ENCODE results near the gene GPC5.

The GPC5 gene

GRCh38 chr13:92415781-92416180 lies 1017.4 kb downstream of the GPC5 start:
- H3K36me3 ChIP-seq (ENCODE audit: control insufficient read depth in 2 of 2, insufficient read depth in 1 of 2, low read length in 2 of 2), result no peaks in the 10 kb centered on the region
- CTCF ChIA-PET, result no interaction called here
- TF ChIP-seq CTCF (tag by site-specific recombination; IDR thresholded peaks at IDR 0.05) (no peak), ZNF138 (tag by site-specific recombination; IDR thresholded peaks at IDR 0.05; ENCODE audit: borderline replicate concordance) (no peak)
- no peaks in the 10 kb centered on the region for H3K4me1 ChIP-seq (ENCODE audit: control insufficient read depth, insufficient read depth, low read length)
- POLR2A ChIA-PET, result no interaction called here
- H3K9me3 ChIP-seq (ENCODE audit: control insufficient read depth, insufficient read depth, low read depth, low read length), result no peaks in the 10 kb centered on the region
- H3K4me3 ChIP-seq (ENCODE audit: low read depth, low read length), result no peak overlapping the region
- no peak overlapping the region for H3K27ac ChIP-seq (ENCODE audit: extremely low read depth, low read depth, low read length)

GRCh38 chr13:92418818-92419412 lies 1020.5 kb downstream of the GPC5 start:
- Histone ChIP-seq H3K36me3 (ENCODE audit: control insufficient read depth in 2 of 2, insufficient read depth in 1 of 2, low read length in 2 of 2) (no peaks in the 10 kb centered on the region), H3K27ac (ENCODE audit: extremely low read depth, low read depth, low read length) (no peak overlapping the region), H3K9me3 (ENCODE audit: control insufficient read depth, insufficient read depth, low read depth, low read length) (no peaks in the 10 kb centered on the region), H3K4me1 (ENCODE audit: control insufficient read depth, insufficient read depth, low read length) (no peaks in the 10 kb centered on the region), H3K4me3 (ENCODE audit: low read depth, low read length) (no peak overlapping the region)
- no peak for TF ChIP-seq SCRT2 (tag by site-specific recombination; IDR thresholded peaks at IDR 0.05)
- TF ChIP-seq TCF7L2 (IDR thresholded peaks at IDR 0.05; ENCODE audit: borderline replicate concordance, low read depth, low read length), result no peak
- no peak for TF ChIP-seq ZNF645 (tag by site-specific recombination; IDR thresholded peaks at IDR 0.05)
- no peak for TF ChIP-seq ZNF747 (tag by site-specific recombination; IDR thresholded peaks at IDR 0.05)
- no peak for TF ChIP-seq ZBTB7A (tag by site-specific recombination; IDR thresholded peaks at IDR 0.05; ENCODE audit: low read depth)
- TF ChIP-seq ZNF488 (tag by site-specific recombination; IDR thresholded peaks at IDR 0.05), result no peak
- TF ChIP-seq ZNF555 (tag by site-specific recombination; conservative IDR thresholded peaks at IDR 0.05), result no peak
- TF ChIP-seq ZNF776 (tag by site-specific recombination; IDR thresholded peaks at IDR 0.05; ENCODE audit: borderline replicate concordance), result no peak
- TF ChIP-seq YY2 (tag by site-specific recombination; IDR thresholded peaks at IDR 0.05), result no peak
- TF ChIP-seq KLF9 (tag by site-specific recombination; IDR thresholded peaks at IDR 0.05; ENCODE audit: low read depth), result no peak
- no peak for TF ChIP-seq ZEB2 (tag by site-specific recombination; IDR thresholded peaks at IDR 0.05)
- no peak for TF ChIP-seq CTCF (tag by site-specific recombination; IDR thresholded peaks at IDR 0.05)
- TF ChIP-seq ZBTB1 (tag by site-specific recombination; IDR thresholded peaks at IDR 0.05), result no peak
- no peak for TF ChIP-seq ZNF324 (tag by site-specific recombination; IDR thresholded peaks at IDR 0.05)
- no peak for TF ChIP-seq ZNF146 (tag by site-specific recombination; IDR thresholded peaks at IDR 0.05)
- no peak for TF ChIP-seq ATF2 (tag by site-specific recombination; IDR thresholded peaks at IDR 0.05; ENCODE audit: low read depth)
- POLR2A ChIA-PET, result interaction anchor here (0.6 kb wide), 1 partner anchor 114 kb away, joined by 3 read pairs; no protein-coding TSS in a partner anchor
- CTCF ChIA-PET, result interaction anchor here (0.6 kb wide), 2 partner anchors 13 to 43 kb away, joined by 3 to 4 read pairs; no protein-coding TSS in a partner anchor

Data from HEK293 (cell line).